Fibroblast of lung (primary cell): ENCODE measurements around the gene MTCH1. TPM values are rescaled to one million over a fixed set of nuclear protein-coding genes. Genes with fewer than 3 reads are reported as not detected.

ENCODE experiments used
- DNase-seq, 2 donors: peaks; one replicate each; pipeline versions ENCODE4 v3.0.0 to v3.0.0-alpha.2; 2010; ENCODE audit warnings: low read depth in 2 of 2
- H2AFZ ChIP-seq: 2 replicates; pipeline ENCODE4 v1.5.1; 2012; ENCODE audit warnings: low read length, control low read depth, inconsistent platforms
- H3K27ac ChIP-seq: 2 replicates; pipeline ENCODE4 v1.5.1; 2011; ENCODE audit warnings: low read length, control low read depth; ENCODE audit not compliant: insufficient read depth
- H3K27me3 ChIP-seq: 2 replicates; pipeline ENCODE4 v1.5.1; 2011; ENCODE audit warnings: mild to moderate bottlenecking, low read length; ENCODE audit not compliant: control insufficient read depth, insufficient read depth
- H3K36me3 ChIP-seq: 2 replicates; pipeline ENCODE4 v1.5.1; 2011; ENCODE audit warnings: low read length; ENCODE audit not compliant: control insufficient read depth, insufficient read depth
- H3K4me1 ChIP-seq: 2 replicates; pipeline ENCODE4 v1.5.1; 2011; ENCODE audit warnings: low read length; ENCODE audit not compliant: control insufficient read depth, insufficient read depth; ENCODE audit errors: extremely low read depth
- H3K4me2 ChIP-seq: 2 replicates; pipeline ENCODE4 v1.5.1; 2011; ENCODE audit warnings: low read length, control low read depth; ENCODE audit not compliant: insufficient read depth; ENCODE audit errors: extremely low read depth
- H3K4me3 ChIP-seq, 4 experiments: fragments of 200-600 bp in 1 of 4; sonication (generic) in 1 of 4; replicated peaks in 1 of 4; 2 replicates each; pipeline ENCODE4 v1.5.1; 2011 to 2016; ENCODE audit warnings: low read length in 4 of 4, low read depth in 3 of 4, mild to moderate bottlenecking in 3 of 4, control low read depth in 2 of 4, inconsistent platforms in 1 of 4, mixed read lengths in 1 of 4; ENCODE audit not compliant: insufficient read depth in 1 of 4; ENCODE audit errors: control extremely low read depth in 1 of 4
- H3K79me2 ChIP-seq: 2 replicates; pipeline ENCODE4 v1.5.1; 2012; ENCODE audit warnings: mild to moderate bottlenecking, low read length, inconsistent platforms; ENCODE audit not compliant: control insufficient read depth, insufficient read depth
- H3K9ac ChIP-seq: 2 replicates; pipeline ENCODE4 v1.5.1; 2011; ENCODE audit warnings: mild to moderate bottlenecking, low read length, control low read depth; ENCODE audit not compliant: insufficient read depth
- H3K9me3 ChIP-seq: 2 replicates; pipeline ENCODE4 v1.5.1; 2012; ENCODE audit warnings: low read depth, low read length; ENCODE audit not compliant: control insufficient read depth, insufficient read depth
- H4K20me1 ChIP-seq: 2 replicates; pipeline ENCODE4 v1.5.1; 2011; ENCODE audit warnings: low read length; ENCODE audit not compliant: control insufficient read depth, insufficient read depth; ENCODE audit errors: extremely low read depth
- CTCF ChIP-seq, 2 donors: IDR thresholded peaks in 1 of 2; conservative IDR thresholded peaks in 1 of 2; 1 replicate in 1 of 2; 2 replicates in 1 of 2; pipeline ENCODE4 v1.5.1; 2011 to 2012; ENCODE audit warnings: low read length in 2 of 2, control low read depth in 1 of 2, inconsistent platforms in 1 of 2, low read depth in 1 of 2, mild to moderate bottlenecking in 1 of 2
- EZH2 ChIP-seq: IDR thresholded peaks from 2 replicates; pipeline ENCODE4 v1.5.1; 2012; ENCODE audit warnings: low read length, control low read depth, mild to moderate bottlenecking; ENCODE audit errors: missing control alignments
- polyA plus RNA-seq, 2 donors: library from polyadenylated mRNA; depleted of rRNA in 1 of 2; stranded (reverse) in 1 of 2; unstranded in 1 of 2; fragments of >200 nt; gene quantifications; 2 replicates each; pipeline ENCODE4 v1.2.1, GENCODE V29; 2011 to 2012; ENCODE audit warnings: missing spikeins in 1 of 2
- total RNA-seq: library from RNA; depleted of rRNA; stranded (reverse); fragments of >200 nt; gene quantifications from 2 replicates; pipeline ENCODE4 v1.2.1, GENCODE V29; 2014

MTCH1 gene
- total and polyA plus RNA-seq, 2 donors (not counting 1 experiment from before 2014, with no cell fraction given), result 131 to 222 TPM

- DNase-seq, result no peak
- no peak overlapping the region for H3K4me2 ChIP-seq
- no peaks in the 10 kb centered on the region for H4K20me1 ChIP-seq
- H3K27ac ChIP-seq, result no peak overlapping the region
- H3K4me1 ChIP-seq, result peaks cover 4% of the 10 kb centered on the region
- no peak overlapping the region for H3K4me3 ChIP-seq
- no peak overlapping the region for H2AFZ ChIP-seq
- no peaks in the 10 kb centered on the region for H3K27me3 ChIP-seq
- TF ChIP-seq EZH2, result no peak
- TF ChIP-seq CTCF (conservative IDR thresholded peaks at IDR 0.05 in 1 of 2, IDR thresholded peaks at IDR 0.05 in 1 of 2; ENCODE audit: low read depth in 1 of 2, low read length in 2 of 2), result no peak
- peaks cover 31% of the 10 kb centered on the region for H3K36me3 ChIP-seq
- H3K79me2 ChIP-seq, result peaks cover 59% of the 10 kb centered on the region
- H3K9ac ChIP-seq, result no peak overlapping the region
- no peaks in the 10 kb centered on the region for H3K9me3 ChIP-seq
Observed at GRCh38 chr6:36978421-36979346, 7.3 kb downstream of the MTCH1 start.

GRCh38 chr6:36977470-36977941, 8.5 kb downstream of the MTCH1 start:
- H3K9me3 ChIP-seq, result no peaks in the 10 kb centered on the region

More at GRCh38 chr6:36977470-36977941, 8.5 kb downstream of the MTCH1 start:
- H4K20me1 ChIP-seq, result no peaks in the 10 kb centered on the region
- no peak overlapping the region for H3K4me2 ChIP-seq
- DNase-seq, result no peak
- H3K9ac ChIP-seq, result no peak overlapping the region
- H3K4me3 ChIP-seq, result no peak overlapping the region
- peaks cover 47% of the 10 kb centered on the region for H3K79me2 ChIP-seq
- no peaks in the 10 kb centered on the region for H3K4me1 ChIP-seq
- no peak overlapping the region for H3K27ac ChIP-seq
- no peak overlapping the region for H2AFZ ChIP-seq
- TF ChIP-seq EZH2 (no peak), CTCF (conservative IDR thresholded peaks at IDR 0.05 in 1 of 2, IDR thresholded peaks at IDR 0.05 in 1 of 2; ENCODE audit: low read depth in 1 of 2, low read length in 2 of 2) (peak; percentile 25 to 38)
- no peaks in the 10 kb centered on the region for H3K27me3 ChIP-seq
- H3K36me3 ChIP-seq, result peaks cover 33% of the 10 kb centered on the region
